Ovary (tissue), 3 donors: ENCODE data around the gene PDE3A.

Experiments
- CTCF ChIP-seq, 3 donors: fragments of 450-650 bp in 2 of 3; fragments of 200-600 bp in 1 of 3; IDR thresholded peaks; one replicate each; pipeline versions ENCODE4 v1.5.1 to v1.8.0; 2016 to 2022; ENCODE audit warnings: antibody characterized with exemption in 3 of 3, mild to moderate bottlenecking in 1 of 3
- EP300 ChIP-seq: sonication (generic); formaldehyde crosslinking; IDR thresholded peaks from one replicate; pipeline ENCODE4 v1.6.1; 2017; ENCODE audit warnings: antibody characterized with exemption
- POLR2A ChIP-seq: fragments of 450-650 bp; IDR thresholded peaks from one replicate; pipeline ENCODE4 v1.6.1; 2017; ENCODE audit warnings: antibody characterized with exemption, mild to moderate bottlenecking, moderate library complexity
- donor health status: DM: no; HTN: no; CAD: no.

GRCh38 chr12:20443792-20444191 is 75.5 kb downstream of the PDE3A start:
- TF ChIP-seq POLR2A (no peak), CTCF (IDR thresholded peaks at IDR 0.05) (no peak), EP300 (no peak)
